GM23338 (cell line): ENCODE data around the gene NCAPH2. TPM values are rescaled to one million over a fixed set of nuclear protein-coding genes. Genes with fewer than 3 reads are reported as not detected.

Experiments used
- ATAC-seq: fragments of 200-7000 bp; cut with Tn5 transposase; 3 replicates; pipeline ENCODE4 v1.9.1; 2020
- DNase-seq: peaks from one replicate; pipeline ENCODE4 v3.0.0-alpha.2; 2015; ENCODE audit warnings: low spot score
- H2AFZ ChIP-seq: fragments of 200-600 bp; sonication (generic); 2 replicates; pipeline ENCODE4 v1.8.0; 2016; ENCODE audit warnings: antibody characterized with exemption, mild to moderate bottlenecking, moderate library complexity
- H3F3A ChIP-seq: fragments of 200-600 bp; sonication (generic); replicated peaks from 2 replicates; pipeline ENCODE4 v1.8.0; 2017; ENCODE audit warnings: antibody characterized with exemption, mixed run types, low read depth
- H3K27ac ChIP-seq: fragments of 200-600 bp; sonication (generic); 2 replicates; pipeline ENCODE4 v1.6.1; 2016; ENCODE audit warnings: low read depth
- H3K27me3 ChIP-seq: fragments of 200-600 bp; sonication (generic); 2 replicates; pipeline ENCODE4 v1.8.0; 2016; ENCODE audit warnings: mild to moderate bottlenecking, mixed run types, moderate library complexity; ENCODE audit not compliant: insufficient read depth
- H3K36me3 ChIP-seq: fragments of 200-600 bp; sonication (generic); 2 replicates; pipeline ENCODE4 v1.8.0; 2016; ENCODE audit warnings: mild to moderate bottlenecking; ENCODE audit not compliant: insufficient read depth
- H3K4me1 ChIP-seq: fragments of 200-600 bp; sonication (generic); 2 replicates; pipeline ENCODE4 v1.8.0; 2016; ENCODE audit warnings: mild to moderate bottlenecking, moderate library complexity; ENCODE audit not compliant: insufficient read depth
- H3K4me2 ChIP-seq: fragments of 200-600 bp; sonication (generic); 2 replicates; pipeline ENCODE4 v1.7.1; 2017; ENCODE audit warnings: mixed run types
- H3K4me3 ChIP-seq: fragments of 200-600 bp; sonication (generic); 2 replicates; pipeline ENCODE4 v1.6.1; 2016; ENCODE audit warnings: mixed run types
- H3K79me2 ChIP-seq: fragments of 200-600 bp; sonication (generic); replicated peaks from 2 replicates; pipeline ENCODE4 v1.8.0; 2017; ENCODE audit warnings: mild to moderate bottlenecking; ENCODE audit not compliant: insufficient read depth
- H3K9me2 ChIP-seq: fragments of 200-600 bp; sonication (generic); 2 replicates; pipeline ENCODE4 v1.8.0; 2017; ENCODE audit not compliant: insufficient read depth
- H4K20me1 ChIP-seq: fragments of 200-600 bp; sonication (generic); replicated peaks from 2 replicates; pipeline ENCODE4 v1.8.0; 2017; ENCODE audit warnings: mild to moderate bottlenecking; ENCODE audit not compliant: insufficient read depth
- H3K27ac Mint-ChIP-seq: 2 replicates; pipeline ENCODE4 v1.8.0; 2020; ENCODE audit warnings: inconsistent platforms, mild to moderate bottlenecking, moderate library complexity, mixed read lengths
- H3K27me3 Mint-ChIP-seq: 3 replicates; pipeline ENCODE4 v1.8.0; 2022; ENCODE audit warnings: low read depth, mild to moderate bottlenecking, moderate library complexity, mixed read lengths, inconsistent platforms; ENCODE audit not compliant: insufficient read depth, poor library complexity
- H3K36me3 Mint-ChIP-seq: 3 replicates; pipeline ENCODE4 v1.8.0; 2021; ENCODE audit warnings: low read depth, mild to moderate bottlenecking, inconsistent platforms, moderate library complexity, mixed read lengths
- H3K4me1 Mint-ChIP-seq: 3 replicates; pipeline ENCODE4 v1.8.0; 2020; ENCODE audit warnings: mild to moderate bottlenecking, inconsistent platforms, mixed read lengths
- H3K4me3 Mint-ChIP-seq: 3 replicates; pipeline ENCODE4 v1.8.0; 2021; ENCODE audit warnings: moderate library complexity, mild to moderate bottlenecking, inconsistent platforms, mixed read lengths
- H3K9me3 Mint-ChIP-seq: 3 replicates; pipeline ENCODE4 v1.8.0; 2020; ENCODE audit warnings: moderate library complexity, mild to moderate bottlenecking, inconsistent platforms, mixed read lengths
- CREB1 ChIP-seq: fragments of 250-450 bp; sonication (Bioruptor Pico); IDR thresholded peaks from 2 replicates; pipeline ENCODE4 v1.5.0; 2020; ENCODE audit warnings: low read depth, mild to moderate bottlenecking, moderate library complexity
- EZH2 ChIP-seq: fragments of 200-600 bp; sonication (generic); IDR thresholded peaks from one replicate; pipeline ENCODE4 v1.8.0; 2017; ENCODE audit warnings: antibody characterized with exemption, mild to moderate bottlenecking, low read depth; ENCODE audit not compliant: unreplicated experiment
- JUNB ChIP-seq: IDR thresholded peaks from one replicate; pipeline ENCODE4 v1.6.1; 2016; ENCODE audit warnings: antibody characterized with exemption; ENCODE audit not compliant: unreplicated experiment
- NANOG ChIP-seq: IDR thresholded peaks from 2 replicates; pipeline ENCODE4 v1.6.1; 2016; ENCODE audit warnings: antibody characterized with exemption, borderline replicate concordance
- POLR2AphosphoS5 ChIP-seq: IDR thresholded peaks from 2 replicates; pipeline ENCODE4 v1.6.1; 2016; ENCODE audit warnings: antibody characterized with exemption, low read depth
- ZNF114 ChIP-seq: fragments of 250-450 bp; sonication (Bioruptor Pico); IDR thresholded peaks from 2 replicates; pipeline ENCODE4 v1.5.0; 2020; ENCODE audit warnings: mild to moderate bottlenecking, moderate library complexity
- ZNF331 ChIP-seq: fragments of 250-450 bp; sonication (Bioruptor Pico); IDR thresholded peaks from 2 replicates; pipeline ENCODE4 v1.5.0; 2020; ENCODE audit warnings: low read depth, mild to moderate bottlenecking, moderate library complexity
- polyA plus RNA-seq: library from polyadenylated mRNA; unstranded; fragments of >200 nt; fragmentation: Nextera tagmentation; extraction: Ambion mirVana; gene quantifications from 2 replicates; pipeline ENCODE4 v1.2.1, GENCODE V29; 2016
- total RNA-seq: library from RNA; depleted of rRNA; stranded (reverse); fragments of >200 nt; shearing (Covaris generic); gene quantifications from 2 replicates; pipeline ENCODE4 v1.2.3, GENCODE V29; 2014
- TF ChIP-seq, protein P1 (sequence below): IDR thresholded peaks from one replicate; pipeline ENCODE4 v1.6.1; 2018; ENCODE audit warnings: antibody characterized with exemption; ENCODE audit not compliant: unreplicated experiment

Gene NCAPH2
- total and polyA plus RNA-seq, 2 experiments from 2014 or later: 52.2 to 76.1 TPM

DNA sequence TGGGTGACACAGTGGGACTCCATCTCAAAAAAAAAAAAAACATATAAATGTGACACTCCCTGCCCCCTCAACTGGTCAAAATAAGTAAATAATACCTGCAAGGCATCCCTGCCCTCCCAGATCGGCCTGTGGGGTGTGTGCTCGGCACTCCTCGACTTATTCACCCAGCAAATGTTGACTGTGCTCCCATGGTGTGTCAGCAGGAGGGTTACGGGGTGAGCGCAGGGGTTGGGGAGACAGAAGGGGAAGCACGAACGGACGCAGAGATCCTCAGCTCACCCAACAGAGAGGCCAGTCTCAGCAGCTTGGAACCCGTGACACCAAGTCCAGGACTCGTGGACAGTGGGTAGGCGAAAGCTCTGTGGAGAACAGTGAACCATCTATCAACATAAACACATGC is 28.3 kb upstream of the NCAPH2 start:
- ATAC-seq: no peak
- peaks cover 37% of the 10 kb centered on the region for H3K27me3 Mint-ChIP-seq
- H3K27ac Mint-ChIP-seq: no peak overlapping the region
- peaks cover 5% of the 10 kb centered on the region for H3K4me1 ChIP-seq
- H3K4me3 Mint-ChIP-seq: peak overlapping the region; percentile 62; the same call in 2 of the 3 replicates
- no peak overlapping the region for H3K27ac ChIP-seq
- H3K27me3 ChIP-seq: peaks cover 23% of the 10 kb centered on the region
- no peak overlapping the region for H3K4me2 ChIP-seq
- H3F3A ChIP-seq: no peaks in the 10 kb centered on the region
- TF ChIP-seq JUNB (no peak), NANOG (no peak), EZH2 (no peak), POLR2AphosphoS5 (no peak)
- no peak for DNase-seq
- H3K36me3 Mint-ChIP-seq: 0 out of 3 replicates have a peak, but pooled peaks cover 3% of the 10 kb centered on the region
- peaks cover 12% of the 10 kb centered on the region; the same call in 2 of the 3 replicates for H3K4me1 Mint-ChIP-seq
- H3K9me3 Mint-ChIP-seq: no peaks in the 10 kb centered on the region; the same call in 2 of the 3 replicates
- no peaks in the 10 kb centered on the region for H3K79me2 ChIP-seq
- H2AFZ ChIP-seq: no peak overlapping the region
- H3K4me3 ChIP-seq: no peak overlapping the region
- H3K36me3 ChIP-seq: no peaks in the 10 kb centered on the region
- H4K20me1 ChIP-seq: no peaks in the 10 kb centered on the region
- H3K9me2 ChIP-seq: no peaks in the 10 kb centered on the region

DNA sequence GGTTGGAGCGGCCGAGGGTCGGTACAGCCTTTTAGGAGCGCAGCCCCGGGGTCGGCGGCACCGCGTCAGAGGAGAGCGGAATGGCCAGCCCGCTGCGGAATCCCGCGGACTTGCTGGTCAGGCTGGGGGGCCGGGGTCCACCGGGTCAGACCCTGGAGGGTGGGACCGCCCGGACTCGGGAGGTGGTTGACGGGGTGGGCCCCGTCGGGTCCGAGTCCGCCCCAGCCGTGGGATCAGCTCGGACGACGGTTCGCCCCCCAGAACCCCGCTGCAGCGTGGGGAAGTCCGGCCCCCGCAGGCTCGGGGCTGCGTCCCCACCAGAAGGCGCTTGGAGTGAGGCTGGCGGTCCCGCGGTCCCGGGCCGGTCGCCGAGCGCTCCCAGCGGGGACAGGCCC is 27.0 kb upstream of the NCAPH2 start:
- peak overlapping the region; percentile 87 for H3K4me2 ChIP-seq
- peaks cover 23% of the 10 kb centered on the region for H3K27me3 ChIP-seq
- Mint-ChIP-seq H3K27me3 (peaks cover 36% of the 10 kb centered on the region), H3K4me3 (peak overlapping the region; percentile 75), H3K27ac (no peak overlapping the region), H3K36me3 (0 out of 3 replicates have a peak, but pooled peaks cover 3% of the 10 kb centered on the region), H3K4me1 (peaks cover 10% of the 10 kb centered on the region; the same call in 2 of the 3 replicates), H3K9me3 (no peaks in the 10 kb centered on the region; the same call in 2 of the 3 replicates)
- TF ChIP-seq CREB1 (CRISPR knock-in tag): no peak
- peak; percentile 44 for TF ChIP-seq EZH2
- TF ChIP-seq ZNF114 (CRISPR knock-in tag): no peak
- no peak for TF ChIP-seq ZNF331 (CRISPR knock-in tag)
- TF ChIP-seq NANOG: no peak
- TF ChIP-seq, protein P1, sequence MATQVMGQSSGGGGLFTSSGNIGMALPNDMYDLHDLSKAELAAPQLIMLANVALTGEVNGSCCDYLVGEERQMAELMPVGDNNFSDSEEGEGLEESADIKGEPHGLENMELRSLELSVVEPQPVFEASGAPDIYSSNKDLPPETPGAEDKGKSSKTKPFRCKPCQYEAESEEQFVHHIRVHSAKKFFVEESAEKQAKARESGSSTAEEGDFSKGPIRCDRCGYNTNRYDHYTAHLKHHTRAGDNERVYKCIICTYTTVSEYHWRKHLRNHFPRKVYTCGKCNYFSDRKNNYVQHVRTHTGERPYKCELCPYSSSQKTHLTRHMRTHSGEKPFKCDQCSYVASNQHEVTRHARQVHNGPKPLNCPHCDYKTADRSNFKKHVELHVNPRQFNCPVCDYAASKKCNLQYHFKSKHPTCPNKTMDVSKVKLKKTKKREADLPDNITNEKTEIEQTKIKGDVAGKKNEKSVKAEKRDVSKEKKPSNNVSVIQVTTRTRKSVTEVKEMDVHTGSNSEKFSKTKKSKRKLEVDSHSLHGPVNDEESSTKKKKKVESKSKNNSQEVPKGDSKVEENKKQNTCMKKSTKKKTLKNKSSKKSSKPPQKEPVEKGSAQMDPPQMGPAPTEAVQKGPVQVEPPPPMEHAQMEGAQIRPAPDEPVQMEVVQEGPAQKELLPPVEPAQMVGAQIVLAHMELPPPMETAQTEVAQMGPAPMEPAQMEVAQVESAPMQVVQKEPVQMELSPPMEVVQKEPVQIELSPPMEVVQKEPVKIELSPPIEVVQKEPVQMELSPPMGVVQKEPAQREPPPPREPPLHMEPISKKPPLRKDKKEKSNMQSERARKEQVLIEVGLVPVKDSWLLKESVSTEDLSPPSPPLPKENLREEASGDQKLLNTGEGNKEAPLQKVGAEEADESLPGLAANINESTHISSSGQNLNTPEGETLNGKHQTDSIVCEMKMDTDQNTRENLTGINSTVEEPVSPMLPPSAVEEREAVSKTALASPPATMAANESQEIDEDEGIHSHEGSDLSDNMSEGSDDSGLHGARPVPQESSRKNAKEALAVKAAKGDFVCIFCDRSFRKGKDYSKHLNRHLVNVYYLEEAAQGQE: no peak
- H3K36me3 ChIP-seq: no peaks in the 10 kb centered on the region
- peak; percentile 57 for DNase-seq
- no peaks in the 10 kb centered on the region for H4K20me1 ChIP-seq
- H3K9me2 ChIP-seq: no peaks in the 10 kb centered on the region
- H3K27ac ChIP-seq: no peak overlapping the region
- H3K79me2 ChIP-seq: no peaks in the 10 kb centered on the region
- H3K4me3 ChIP-seq: peak overlapping the region; percentile 79
- ATAC-seq: peak; percentile 16
- H3F3A ChIP-seq: no peaks in the 10 kb centered on the region
- H2AFZ ChIP-seq: peak overlapping the region; percentile 99
- H3K4me1 ChIP-seq: no peaks in the 10 kb centered on the region
